Measurements from ENCODE around the gene CNTN1. TPM values are rescaled to one million over a fixed set of nuclear protein-coding genes. Genes with fewer than 3 reads are reported as not detected.

CNTN1 gene
- total and polyA plus RNA-seq, 2 donors (not counting 1 experiment from before 2014, with no cell fraction given): not detected

- no peak overlapping the region for H3K27ac ChIP-seq (ENCODE audit: low read length in 2 of 2)
- peaks cover 0 to 18% (median 15%) of the 10 kb centered on the region in 4 experiments for H3K27me3 ChIP-seq (replicated peaks in 1 of 4; ENCODE audit: control extremely low read depth in 1 of 4, control insufficient read depth in 3 of 4, insufficient read depth in 4 of 4, low read length in 3 of 4)
- DNase-seq (no peak), ATAC-seq (ENCODE audit: low read depth) (no peak)
- H4K20me1 ChIP-seq (ENCODE audit: control insufficient read depth, insufficient read depth, low read length, poor library complexity, severe bottlenecking): no peaks in the 10 kb centered on the region
- H3K36me3 ChIP-seq (replicated peaks in 1 of 2; ENCODE audit: control extremely low read depth in 1 of 2, control insufficient read depth in 1 of 2, extremely low read depth in 1 of 2, insufficient read depth in 2 of 2, low read length in 1 of 2): no peaks in the 10 kb centered on the region
- Mint-ChIP-seq H3K4me1 (peaks cover 2% of the 10 kb centered on the region), H3K27ac (no peak overlapping the region), H3K9me3 (ENCODE audit: insufficient read depth) (no peaks in the 10 kb centered on the region), H3K27me3 (peaks cover 46% of the 10 kb centered on the region), H3K4me3 (no peak overlapping the region)
- CTCF ChIA-PET: no interaction called here
- 33% methylated on average over 17 of the region's 24 CpGs for WGBS (ENCODE audit: insufficient coverage)
- no peaks in the 10 kb centered on the region for H3K79me2 ChIP-seq (ENCODE audit: control insufficient read depth, insufficient read depth, low read length)
- TF ChIP-seq, protein P1, sequence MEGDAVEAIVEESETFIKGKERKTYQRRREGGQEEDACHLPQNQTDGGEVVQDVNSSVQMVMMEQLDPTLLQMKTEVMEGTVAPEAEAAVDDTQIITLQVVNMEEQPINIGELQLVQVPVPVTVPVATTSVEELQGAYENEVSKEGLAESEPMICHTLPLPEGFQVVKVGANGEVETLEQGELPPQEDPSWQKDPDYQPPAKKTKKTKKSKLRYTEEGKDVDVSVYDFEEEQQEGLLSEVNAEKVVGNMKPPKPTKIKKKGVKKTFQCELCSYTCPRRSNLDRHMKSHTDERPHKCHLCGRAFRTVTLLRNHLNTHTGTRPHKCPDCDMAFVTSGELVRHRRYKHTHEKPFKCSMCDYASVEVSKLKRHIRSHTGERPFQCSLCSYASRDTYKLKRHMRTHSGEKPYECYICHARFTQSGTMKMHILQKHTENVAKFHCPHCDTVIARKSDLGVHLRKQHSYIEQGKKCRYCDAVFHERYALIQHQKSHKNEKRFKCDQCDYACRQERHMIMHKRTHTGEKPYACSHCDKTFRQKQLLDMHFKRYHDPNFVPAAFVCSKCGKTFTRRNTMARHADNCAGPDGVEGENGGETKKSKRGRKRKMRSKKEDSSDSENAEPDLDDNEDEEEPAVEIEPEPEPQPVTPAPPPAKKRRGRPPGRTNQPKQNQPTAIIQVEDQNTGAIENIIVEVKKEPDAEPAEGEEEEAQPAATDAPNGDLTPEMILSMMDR (IDR thresholded peaks at IDR 0.05): no peak
- TF ChIP-seq EZH2 (IDR thresholded peaks at IDR 0.05; ENCODE audit: borderline replicate concordance, insufficient read depth, low read depth, low read length, poor library complexity, severe bottlenecking): no peak
- POLR2A ChIA-PET: no interaction called here
- H3K4me3 ChIP-seq (ENCODE audit: control extremely low read depth in 1 of 5, extremely low read depth in 1 of 5, insufficient read depth in 1 of 5, low read depth in 2 of 5, low read length in 4 of 5): no peak overlapping the region
- intact Hi-C loops (cut with micrococcal nuclease): no loop called here
- no peak overlapping the region for H3K4me2 ChIP-seq (replicated peaks; ENCODE audit: low read depth, low read length, poor library complexity, severe bottlenecking)
- no peak overlapping the region for H2AFZ ChIP-seq (ENCODE audit: insufficient read depth, low read depth, low read length, poor library complexity, severe bottlenecking)
- peaks cover 8 to 10% of the 10 kb centered on the region in 2 donors for H3K4me1 ChIP-seq (ENCODE audit: control insufficient read depth in 2 of 2, insufficient read depth in 2 of 2, low read length in 2 of 2)
- H3K9me3 ChIP-seq (ENCODE audit: control extremely low read depth in 1 of 3, control insufficient read depth in 2 of 3, insufficient read depth in 1 of 3, low read length in 2 of 3): peaks cover 0 to 18% (median 0%) of the 10 kb centered on the region in 3 donors
- no peak overlapping the region for H3K9ac ChIP-seq (ENCODE audit: low read length)
Measured at GRCh38 chr12:40693207-40693821, 1.1 kb downstream of the CNTN1 start.

GRCh38 chr12:40697566-40698259, 5.5 kb downstream of the CNTN1 start:
- Histone ChIP-seq H3K4me3 (ENCODE audit: control extremely low read depth in 1 of 5, extremely low read depth in 1 of 5, insufficient read depth in 1 of 5, low read depth in 2 of 5, low read length in 4 of 5) (no peak overlapping the region), H3K4me1 (ENCODE audit: control insufficient read depth in 2 of 2, insufficient read depth in 2 of 2, low read length in 2 of 2) (peaks cover 3 to 4% of the 10 kb centered on the region in 2 donors), H3K36me3 (replicated peaks in 1 of 2; ENCODE audit: control extremely low read depth in 1 of 2, control insufficient read depth in 1 of 2, extremely low read depth in 1 of 2, insufficient read depth in 2 of 2, low read length in 1 of 2) (no peaks in the 10 kb centered on the region), H3K27me3 (replicated peaks in 1 of 4; ENCODE audit: control extremely low read depth in 1 of 4, control insufficient read depth in 3 of 4, insufficient read depth in 4 of 4, low read length in 3 of 4) (peaks cover 0 to 10% (median 7%) of the 10 kb centered on the region in 4 experiments), H4K20me1 (ENCODE audit: control insufficient read depth, insufficient read depth, low read length, poor library complexity, severe bottlenecking) (no peaks in the 10 kb centered on the region), H3K27ac (ENCODE audit: low read length in 2 of 2) (no peak overlapping the region), H3K9ac (ENCODE audit: low read length) (no peak overlapping the region), H3K4me2 (replicated peaks; ENCODE audit: low read depth, low read length, poor library complexity, severe bottlenecking) (no peak overlapping the region), H2AFZ (ENCODE audit: insufficient read depth, low read depth, low read length, poor library complexity, severe bottlenecking) (no peak overlapping the region), H3K9me3 (ENCODE audit: control extremely low read depth in 1 of 3, control insufficient read depth in 2 of 3, insufficient read depth in 1 of 3, low read length in 2 of 3) (peaks cover 0 to 10% (median 0%) of the 10 kb centered on the region in 3 donors), H3K79me2 (ENCODE audit: control insufficient read depth, insufficient read depth, low read length) (no peaks in the 10 kb centered on the region)
- ChIA-PET CTCF (no interaction called here), POLR2A (no interaction called here)
- ATAC-seq (ENCODE audit: low read depth) (no peak), DNase-seq (no peak)
- H3K9me3 Mint-ChIP-seq (ENCODE audit: insufficient read depth): no peaks in the 10 kb centered on the region
- no peak overlapping the region for H3K27ac Mint-ChIP-seq
- H3K4me1 Mint-ChIP-seq: peaks cover 2% of the 10 kb centered on the region
- intact Hi-C loops (cut with micrococcal nuclease): no loop called here
- no peak for TF ChIP-seq EZH2 (IDR thresholded peaks at IDR 0.05; ENCODE audit: borderline replicate concordance, insufficient read depth, low read depth, low read length, poor library complexity, severe bottlenecking)
- TF ChIP-seq, protein P1 (IDR thresholded peaks at IDR 0.05): no peak
- no CpG with 5 or more reads among the region's 6 CpGs for WGBS (ENCODE audit: insufficient coverage)
- no peak overlapping the region for H3K4me3 Mint-ChIP-seq
- H3K27me3 Mint-ChIP-seq: peaks cover 31% of the 10 kb centered on the region
